PC-9 (cell line): ENCODE data around the gene HCFC2.

Experiments
- EZH2 ChIP-seq: fragments of 200-600 bp; sonication (generic); IDR thresholded peaks from 2 replicates; pipeline ENCODE4 v1.8.0; 2017; ENCODE audit warnings: antibody characterized with exemption, low read depth
- TF ChIP-seq, protein P1 (sequence below): fragments of 200-600 bp; sonication (generic); conservative IDR thresholded peaks from 2 replicates; pipeline ENCODE4 v1.6.1; 2017; ENCODE audit warnings: mixed run types, antibody characterized with exemption, mild to moderate bottlenecking, moderate library complexity

DNA sequence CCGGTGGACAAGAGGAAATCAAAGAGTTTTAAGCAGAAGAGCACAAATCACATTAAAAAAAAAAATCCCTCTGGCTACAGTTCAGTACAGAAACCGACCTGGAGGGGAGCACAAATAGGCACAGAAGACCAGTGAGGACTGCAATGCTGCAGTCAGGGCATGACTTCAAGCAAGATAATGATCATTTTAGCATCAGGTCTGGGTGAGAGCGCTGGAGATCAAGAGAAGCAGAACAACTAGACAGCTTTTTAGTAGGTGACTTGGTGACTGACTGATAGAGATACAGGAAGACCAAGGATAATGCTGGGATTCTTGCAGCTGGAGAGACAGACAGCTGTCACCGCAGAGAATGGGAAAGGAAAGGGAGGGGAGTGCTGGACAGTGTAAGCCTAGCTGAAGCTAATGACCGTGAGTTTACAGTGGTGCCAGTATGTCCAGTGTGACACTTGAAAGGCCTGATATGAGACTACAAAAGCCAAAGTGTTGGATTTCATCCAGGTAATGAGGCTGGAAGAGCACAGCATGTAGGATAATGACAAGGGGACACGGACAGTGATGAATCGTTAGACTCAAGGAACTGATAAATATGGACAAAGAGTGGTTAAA, 68.1 kb downstream of the HCFC2 start:
- TF ChIP-seq, protein P1, sequence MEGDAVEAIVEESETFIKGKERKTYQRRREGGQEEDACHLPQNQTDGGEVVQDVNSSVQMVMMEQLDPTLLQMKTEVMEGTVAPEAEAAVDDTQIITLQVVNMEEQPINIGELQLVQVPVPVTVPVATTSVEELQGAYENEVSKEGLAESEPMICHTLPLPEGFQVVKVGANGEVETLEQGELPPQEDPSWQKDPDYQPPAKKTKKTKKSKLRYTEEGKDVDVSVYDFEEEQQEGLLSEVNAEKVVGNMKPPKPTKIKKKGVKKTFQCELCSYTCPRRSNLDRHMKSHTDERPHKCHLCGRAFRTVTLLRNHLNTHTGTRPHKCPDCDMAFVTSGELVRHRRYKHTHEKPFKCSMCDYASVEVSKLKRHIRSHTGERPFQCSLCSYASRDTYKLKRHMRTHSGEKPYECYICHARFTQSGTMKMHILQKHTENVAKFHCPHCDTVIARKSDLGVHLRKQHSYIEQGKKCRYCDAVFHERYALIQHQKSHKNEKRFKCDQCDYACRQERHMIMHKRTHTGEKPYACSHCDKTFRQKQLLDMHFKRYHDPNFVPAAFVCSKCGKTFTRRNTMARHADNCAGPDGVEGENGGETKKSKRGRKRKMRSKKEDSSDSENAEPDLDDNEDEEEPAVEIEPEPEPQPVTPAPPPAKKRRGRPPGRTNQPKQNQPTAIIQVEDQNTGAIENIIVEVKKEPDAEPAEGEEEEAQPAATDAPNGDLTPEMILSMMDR, result no peak
- TF ChIP-seq EZH2, result no peak
